Measurements from ENCODE around the gene CREBRF. TPM values are rescaled to one million over a fixed set of nuclear protein-coding genes. Genes with fewer than 3 reads are reported as not detected.
A peak's percentile ranks its signal among the peaks of the same experiment; 100 is the strongest.
"Not testable (repeated sequence)": the region's sequence is repeated elsewhere in the genome, so short reads cannot be mapped to it uniquely, and the experiment has no call there.

CREBRF gene
- polyA plus RNA-seq, 4 donors: 18.6 to 22.4 (median 20.4) TPM

DNA sequence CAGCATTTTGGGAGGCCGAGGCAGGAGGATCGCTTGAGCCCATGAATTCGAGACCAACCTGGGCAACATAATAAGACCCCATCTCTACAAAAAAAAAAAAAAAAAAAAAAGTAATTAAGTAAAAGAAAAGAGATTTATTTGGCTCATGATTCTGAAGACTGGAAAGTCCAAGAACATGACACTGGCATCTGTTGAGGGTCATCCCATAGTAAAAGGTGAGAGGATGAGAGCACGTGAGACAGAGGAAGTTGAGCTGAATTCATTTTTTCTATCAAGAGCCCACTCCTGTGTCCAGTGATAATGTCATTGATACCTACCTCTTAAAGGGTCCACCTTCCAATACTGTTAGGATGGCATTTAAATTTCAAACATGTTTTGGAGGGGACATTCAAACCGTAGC, 19.8 kb downstream of the CREBRF start:
- no peak for DNase-seq (ENCODE audit: low read depth in 4 of 4, low spot score in 2 of 4)

DNA sequence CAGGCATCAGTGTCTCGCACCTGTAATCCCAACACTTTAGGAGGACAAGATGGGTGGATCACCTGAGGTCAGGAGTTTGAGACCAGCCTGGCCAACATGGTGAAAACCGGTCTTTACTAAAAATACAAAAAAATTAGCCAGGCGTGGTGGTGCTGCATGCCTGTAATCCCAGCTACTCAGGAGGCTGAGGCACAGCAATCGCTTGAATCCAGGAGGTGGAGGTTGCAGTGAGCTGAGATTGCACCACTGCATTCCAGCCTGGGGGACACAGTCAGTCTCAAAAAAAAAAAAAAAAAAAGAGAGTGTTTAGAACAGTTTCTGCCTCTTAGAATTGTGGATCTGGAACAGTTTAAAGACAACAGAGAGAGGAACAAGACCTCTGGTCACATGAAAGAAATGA, 20.3 kb downstream of the CREBRF start:
- DNase-seq (ENCODE audit: low read depth in 4 of 4, low spot score in 2 of 4): not testable (repeated sequence)

DNA sequence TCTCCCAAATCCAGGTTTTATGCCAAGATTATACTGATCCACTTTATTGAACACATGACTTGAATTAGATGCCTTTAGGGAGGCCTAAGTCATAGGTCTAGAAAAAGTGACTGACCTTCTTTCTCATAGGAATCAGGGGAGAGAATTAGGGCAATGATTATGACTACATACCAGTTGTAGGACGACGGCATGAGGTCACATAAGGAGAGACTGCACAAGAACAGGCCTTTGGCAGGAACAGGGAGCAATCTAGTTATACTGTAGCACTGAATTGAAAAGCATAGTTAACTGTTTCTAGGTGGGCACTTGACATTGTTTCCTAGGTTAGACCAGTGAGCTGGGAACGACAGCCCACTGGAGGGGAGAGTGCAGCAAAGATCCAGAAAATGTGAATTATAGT, 22.7 kb downstream of the CREBRF start:
- DNase-seq (ENCODE audit: low read depth in 4 of 4, low spot score in 2 of 4): no peak

- no peak for DNase-seq (ENCODE audit: low read depth in 4 of 4, low spot score in 2 of 4)
Measured at GRCh38 chr5:173089581-173089980, 33.4 kb downstream of the CREBRF start.

GRCh38 chr5:173090639-173091038, 34.5 kb downstream of the CREBRF start:
- DNase-seq (ENCODE audit: low read depth in 4 of 4, low spot score in 2 of 4): no peak

- DNase-seq (ENCODE audit: low read depth in 4 of 4, low spot score in 2 of 4): no peak
Measured at GRCh38 chr5:173091981-173092380, 35.8 kb downstream of the CREBRF start.

- no peak for DNase-seq (ENCODE audit: low read depth in 4 of 4, low spot score in 2 of 4)
Measured at GRCh38 chr5:173093606-173094005, 37.5 kb downstream of the CREBRF start.

GRCh38 chr5:173094012-173094661, 38.0 kb downstream of the CREBRF start:
- DNase-seq (ENCODE audit: low read depth in 4 of 4, low spot score in 2 of 4): no peak

- no peak for DNase-seq (ENCODE audit: low read depth in 4 of 4, low spot score in 2 of 4)
Measured at GRCh38 chr5:173098787-173099186, 42.6 kb downstream of the CREBRF start.

- no peak for DNase-seq (ENCODE audit: low read depth in 4 of 4, low spot score in 2 of 4)
Measured at GRCh38 chr5:173099461-173099860, 43.3 kb downstream of the CREBRF start.

DNA sequence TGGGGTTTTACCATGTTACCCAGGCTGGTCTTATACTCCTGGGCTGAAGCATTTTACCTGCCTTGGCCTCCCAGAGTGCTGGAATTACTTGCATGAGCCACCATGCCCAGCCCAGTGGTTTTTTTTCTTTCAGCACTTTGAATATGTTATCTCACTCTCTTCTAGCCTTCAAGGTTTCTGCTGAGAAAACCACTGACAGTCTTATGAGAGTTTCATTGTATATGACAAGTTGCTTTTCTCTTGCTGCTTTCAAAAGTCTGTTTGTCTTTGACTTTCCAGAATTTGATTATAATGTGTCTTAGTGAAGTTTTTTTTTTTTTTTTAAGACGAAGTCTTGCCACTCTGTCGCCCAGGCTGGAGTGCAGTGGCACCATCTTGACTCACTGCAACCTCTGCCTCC, 45.1 kb downstream of the CREBRF start:
- no peak for DNase-seq (ENCODE audit: low read depth in 4 of 4, low spot score in 2 of 4)

GRCh38 chr5:173103411-173103810, 47.3 kb downstream of the CREBRF start:
- no peak for DNase-seq (ENCODE audit: low read depth in 4 of 4, low spot score in 2 of 4)

- no peak for DNase-seq (ENCODE audit: low read depth in 4 of 4, low spot score in 2 of 4)
Measured at GRCh38 chr5:173108914-173109313, 52.8 kb downstream of the CREBRF start.

DNA sequence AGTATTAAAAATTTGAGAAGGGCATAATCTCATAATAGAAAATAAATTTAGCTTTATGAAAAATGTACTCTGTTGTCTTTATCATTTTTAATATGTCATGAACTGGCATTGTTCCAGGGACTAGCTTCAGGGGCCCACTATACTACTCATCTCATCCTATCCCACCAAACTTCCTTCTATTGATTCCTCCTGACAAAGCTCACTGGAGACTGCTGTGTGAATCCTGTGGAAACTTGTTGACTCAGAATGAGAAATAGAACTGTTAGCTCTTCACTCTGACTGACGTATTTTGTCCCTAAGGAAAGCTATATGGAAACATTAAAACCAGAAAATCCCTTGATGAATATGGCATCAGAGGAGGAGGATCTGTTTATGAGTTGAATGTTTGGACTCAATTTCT, 58.4 kb downstream of the CREBRF start:
- DNase-seq (ENCODE audit: low read depth in 4 of 4, low spot score in 2 of 4): no peak

GRCh38 chr5:173119719-173120118, 63.6 kb downstream of the CREBRF start:
- no peak for DNase-seq (ENCODE audit: low read depth in 4 of 4, low spot score in 2 of 4)

GRCh38 chr5:173123416-173123815, 67.3 kb downstream of the CREBRF start:
- DNase-seq (ENCODE audit: low read depth in 4 of 4, low spot score in 2 of 4): no peak

DNA sequence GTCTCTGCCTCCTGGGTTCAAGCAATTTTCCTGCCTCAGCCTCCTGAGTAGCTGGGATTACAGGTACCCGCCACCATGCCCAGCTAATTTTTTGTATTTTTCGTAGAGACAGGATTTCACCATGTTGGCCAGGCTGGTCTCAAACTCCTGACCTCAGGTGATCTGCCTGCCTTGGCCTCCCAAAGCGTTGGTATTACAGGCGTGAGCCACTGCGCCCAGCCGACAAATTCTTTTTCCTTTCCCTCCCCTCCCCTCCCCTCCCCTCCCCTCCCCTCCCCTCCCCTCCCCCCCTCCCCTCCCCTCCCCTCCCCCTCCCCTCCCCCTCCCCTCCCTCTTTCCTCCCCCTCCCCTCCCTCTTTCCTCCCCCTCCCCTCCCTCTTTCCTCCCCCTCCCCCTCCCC, 76.0 kb downstream of the CREBRF start:
- DNase-seq (ENCODE audit: low read depth in 4 of 4, low spot score in 2 of 4): not testable (repeated sequence)

DNA sequence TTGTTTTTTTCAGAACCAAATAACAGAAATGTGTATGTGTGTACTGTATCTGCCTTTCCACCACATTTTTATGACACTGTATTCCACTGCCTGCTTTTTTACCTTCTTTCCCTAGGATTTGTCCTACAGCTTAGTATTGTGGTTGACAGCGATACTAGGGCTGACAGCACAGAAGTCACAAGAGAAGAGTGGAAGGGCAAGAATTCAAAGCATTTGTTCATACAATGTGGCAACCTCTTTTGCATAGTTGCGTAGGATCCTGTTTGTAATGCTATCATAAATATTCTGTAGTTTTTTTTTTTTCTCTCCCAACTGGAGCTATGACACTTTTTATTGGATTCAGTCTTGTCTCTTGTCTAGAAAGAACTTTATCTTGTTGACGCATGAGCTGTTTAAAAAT, 82.6 kb downstream of the CREBRF start:
- DNase-seq (ENCODE audit: low read depth in 4 of 4, low spot score in 2 of 4): no peak

DNA sequence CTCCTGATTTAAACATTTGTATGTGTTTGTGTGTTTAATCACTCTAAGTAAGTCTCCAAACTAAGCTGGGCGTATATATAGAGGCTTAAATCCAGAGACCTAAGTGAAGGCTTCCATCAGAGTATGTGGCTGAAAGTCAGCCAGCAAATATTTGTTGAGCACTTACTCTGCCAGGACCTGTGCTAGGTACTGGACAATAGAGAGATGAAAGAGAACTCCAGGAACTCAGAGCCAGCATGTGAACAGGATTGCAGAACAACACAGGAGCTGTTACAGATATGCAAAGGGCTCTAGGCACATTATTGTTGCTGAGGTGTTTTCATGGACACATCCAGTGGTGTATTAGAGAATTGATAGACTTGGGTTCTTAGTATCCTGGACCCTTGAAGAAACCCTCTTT, 83.5 kb downstream of the CREBRF start:
- no peak for DNase-seq (ENCODE audit: low read depth in 4 of 4, low spot score in 2 of 4)

DNA sequence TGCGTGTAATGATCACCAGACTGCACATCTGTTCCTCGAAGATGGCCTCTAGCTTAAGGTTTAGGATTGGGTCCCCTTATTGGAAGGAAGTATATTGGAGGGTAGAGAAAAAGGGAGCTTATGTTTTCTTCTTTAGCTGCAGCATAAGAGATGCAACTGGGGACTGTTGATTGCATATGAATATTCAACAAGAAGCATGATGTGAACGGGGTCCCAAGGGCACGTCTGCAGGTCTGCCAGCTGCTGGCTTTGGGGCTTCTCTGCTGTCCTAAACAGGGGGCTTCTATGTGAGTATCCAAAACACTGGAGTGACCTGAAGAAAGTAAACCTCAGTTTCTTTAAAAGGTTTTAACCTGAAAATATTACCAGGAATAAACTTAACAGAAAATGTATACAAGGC, 84.6 kb downstream of the CREBRF start:
- no peak for DNase-seq (ENCODE audit: low read depth in 4 of 4, low spot score in 2 of 4)

- DNase-seq (ENCODE audit: low read depth in 4 of 4, low spot score in 2 of 4): no peak
Measured at GRCh38 chr5:173143567-173143966, 87.4 kb downstream of the CREBRF start.

DNA sequence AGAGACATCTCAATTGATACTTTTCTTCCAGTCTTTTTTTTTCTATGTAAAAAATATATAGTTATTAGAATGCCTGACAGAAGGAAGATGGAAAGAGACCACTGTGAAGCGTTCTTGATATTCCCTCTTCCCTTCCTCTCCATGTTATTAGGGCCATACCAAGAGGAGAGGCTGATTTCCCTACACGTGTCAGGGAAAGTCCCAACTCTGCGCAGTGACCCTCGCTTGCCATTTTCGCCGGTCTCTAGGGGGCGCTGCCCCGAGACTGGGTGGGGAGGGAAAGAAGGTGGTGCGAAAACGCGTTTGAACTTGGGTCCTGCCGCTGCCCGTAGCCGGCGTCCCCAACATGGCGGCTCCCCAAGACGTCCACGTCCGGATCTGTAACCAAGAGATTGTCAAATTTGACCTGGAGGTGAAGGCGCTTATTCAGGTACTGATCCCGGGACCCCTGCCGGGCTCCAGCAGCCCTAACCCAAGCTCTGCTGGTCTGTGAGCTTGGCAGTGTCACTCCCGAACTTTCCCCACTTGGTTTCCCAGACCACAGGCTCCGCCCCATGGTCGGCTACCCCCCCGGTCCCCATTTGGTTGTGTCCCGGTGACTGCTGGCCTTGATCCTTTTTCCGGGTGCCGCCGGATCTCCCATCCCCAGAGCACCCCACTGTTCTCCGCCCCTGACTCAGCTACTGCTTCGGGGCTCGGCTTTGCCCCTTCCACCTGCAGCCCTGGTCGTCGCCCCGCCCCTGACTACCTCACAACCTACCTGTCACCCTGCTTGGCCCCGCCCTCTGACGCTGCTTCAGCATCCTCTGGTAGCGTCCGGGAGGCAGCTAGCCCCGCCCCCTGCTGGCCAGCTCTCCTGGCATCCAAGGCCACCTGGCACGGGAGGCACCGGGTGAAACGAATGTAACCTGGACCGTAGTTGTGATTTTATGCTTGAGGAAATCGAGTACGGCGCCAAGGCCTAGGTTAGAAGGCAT, 88.3 kb downstream of the CREBRF start, which contains the start of gene BNIP1:
Gene BNIP1, plus strand, starts transcription at position 332 of the 977 bp plus-strand sequence. Its CDS starts 15 bp downstream, at position 347.
- peak; percentile 90 to 95 (median 91) for DNase-seq (ENCODE audit: low read depth in 4 of 4, low spot score in 2 of 4)

Measured in left renal cortex interstitium (tissue), 4 donors.